Amygdala (tissue), 56 donors: Measurements from ENCODE around the gene ALPG.
A peak's percentile ranks its signal among the peaks of the same experiment; 100 is the strongest.
"Not testable (repeated sequence)": the region's sequence is repeated elsewhere in the genome, so short reads cannot be mapped to it uniquely, and the experiment has no call there.

Experiments
- DNase-seq, 56 donors: peaks; one replicate each; lab custom pipeline; 2025; lab: John Stamatoyannopoulos, UW

ALPG gene

DNA sequence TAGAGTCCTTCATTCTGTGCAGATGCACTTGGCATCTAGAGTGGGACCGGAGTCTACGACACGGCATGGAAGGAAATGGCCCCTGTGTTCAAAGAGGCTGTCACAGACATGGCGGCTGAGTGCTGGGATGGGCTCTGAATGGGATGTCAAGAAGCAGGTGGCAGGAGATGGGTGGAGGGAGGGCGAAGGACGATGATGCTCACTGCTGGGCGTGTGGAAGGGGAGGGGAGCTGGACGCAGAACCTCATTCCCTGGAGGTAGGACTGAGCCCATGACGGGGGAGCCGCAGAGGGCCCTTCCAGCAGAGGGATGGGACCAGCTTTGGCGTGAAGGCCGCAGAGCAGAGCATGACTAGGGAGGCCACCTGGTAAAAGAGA, 30.5 kb downstream of the ALPG start:
- no peak for DNase-seq

DNA sequence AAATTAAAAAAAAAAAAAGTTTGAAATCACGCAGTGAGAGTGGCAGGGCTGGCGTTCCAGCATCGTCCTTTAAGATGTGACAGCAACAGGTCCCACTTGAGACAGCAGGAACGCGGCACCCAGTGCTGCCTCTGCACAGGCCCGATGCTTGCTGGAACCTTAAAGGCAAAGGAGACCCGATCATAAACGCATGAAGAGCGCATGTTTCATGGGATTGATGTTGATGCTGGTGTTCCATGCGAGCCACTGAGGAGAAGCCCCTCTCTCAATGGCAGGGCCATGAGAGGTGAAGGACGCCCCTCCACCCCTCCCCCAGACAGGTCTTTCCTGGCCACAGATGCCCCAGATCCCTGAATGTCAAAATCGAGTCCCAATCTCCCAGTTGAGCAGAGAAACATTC, 31.4 kb downstream of the ALPG start:
- no peak for DNase-seq

DNA sequence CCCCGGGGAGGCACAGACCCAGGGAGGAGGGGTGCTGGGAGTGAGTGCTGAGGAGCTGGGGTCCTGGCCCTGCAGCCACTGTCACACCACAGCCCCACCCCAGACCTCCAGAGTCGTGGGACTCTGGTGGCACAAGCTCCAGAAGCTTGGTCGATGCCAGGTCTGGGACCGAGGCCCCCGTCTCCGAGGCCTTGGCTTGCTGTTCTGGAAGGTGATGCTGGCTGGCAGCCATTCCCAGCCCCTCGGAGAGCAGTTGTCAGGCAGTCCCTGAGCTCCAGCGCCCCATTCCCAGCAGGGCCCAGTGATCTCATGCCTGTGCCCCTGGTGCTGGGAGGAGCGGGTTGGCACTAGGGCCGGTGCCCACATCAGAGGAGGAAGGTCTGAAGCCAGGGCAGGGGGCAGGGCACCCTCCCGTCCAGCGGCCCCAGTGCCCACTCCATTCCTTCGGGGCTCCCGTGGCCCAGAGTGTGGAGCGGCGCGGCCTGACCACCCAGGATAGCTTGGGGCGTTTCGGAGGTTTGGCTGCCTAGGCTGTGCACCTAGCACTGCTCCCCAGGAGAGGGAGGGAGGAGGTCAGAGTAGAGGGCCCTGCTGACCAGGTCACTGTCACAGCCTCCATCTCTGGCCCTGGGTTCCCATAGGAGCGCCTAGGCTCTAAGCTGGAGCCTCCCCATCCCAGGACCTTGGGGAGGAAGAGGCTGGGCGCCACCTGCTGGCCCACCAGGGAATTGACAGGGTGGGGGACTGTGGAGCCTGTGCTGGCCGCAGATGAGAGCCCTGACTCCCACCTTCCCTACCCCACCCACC, 32.5 kb downstream of the ALPG start:
- peak in 4 of 56 donors; percentile 5 to 52 (median 18) for DNase-seq

DNA sequence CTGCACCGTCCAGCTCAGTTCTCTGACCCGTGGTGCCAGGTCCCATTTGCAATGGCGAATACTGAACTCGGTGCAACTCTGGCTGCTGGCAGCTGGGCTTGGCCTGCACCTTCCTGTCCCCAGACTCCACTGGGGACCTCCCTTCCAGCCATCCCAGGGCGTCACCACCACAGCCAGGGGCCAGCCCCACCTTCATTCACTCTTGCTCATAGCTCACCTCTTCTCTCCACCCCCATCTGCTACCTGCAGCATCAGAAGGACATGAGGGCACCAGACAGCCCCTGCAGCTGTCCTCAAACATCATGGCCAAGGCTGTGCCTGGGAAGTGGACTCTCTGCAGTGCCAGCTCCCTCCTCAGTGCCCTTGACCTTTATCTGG, 33.1 kb downstream of the ALPG start:
- DNase-seq: no peak

DNA sequence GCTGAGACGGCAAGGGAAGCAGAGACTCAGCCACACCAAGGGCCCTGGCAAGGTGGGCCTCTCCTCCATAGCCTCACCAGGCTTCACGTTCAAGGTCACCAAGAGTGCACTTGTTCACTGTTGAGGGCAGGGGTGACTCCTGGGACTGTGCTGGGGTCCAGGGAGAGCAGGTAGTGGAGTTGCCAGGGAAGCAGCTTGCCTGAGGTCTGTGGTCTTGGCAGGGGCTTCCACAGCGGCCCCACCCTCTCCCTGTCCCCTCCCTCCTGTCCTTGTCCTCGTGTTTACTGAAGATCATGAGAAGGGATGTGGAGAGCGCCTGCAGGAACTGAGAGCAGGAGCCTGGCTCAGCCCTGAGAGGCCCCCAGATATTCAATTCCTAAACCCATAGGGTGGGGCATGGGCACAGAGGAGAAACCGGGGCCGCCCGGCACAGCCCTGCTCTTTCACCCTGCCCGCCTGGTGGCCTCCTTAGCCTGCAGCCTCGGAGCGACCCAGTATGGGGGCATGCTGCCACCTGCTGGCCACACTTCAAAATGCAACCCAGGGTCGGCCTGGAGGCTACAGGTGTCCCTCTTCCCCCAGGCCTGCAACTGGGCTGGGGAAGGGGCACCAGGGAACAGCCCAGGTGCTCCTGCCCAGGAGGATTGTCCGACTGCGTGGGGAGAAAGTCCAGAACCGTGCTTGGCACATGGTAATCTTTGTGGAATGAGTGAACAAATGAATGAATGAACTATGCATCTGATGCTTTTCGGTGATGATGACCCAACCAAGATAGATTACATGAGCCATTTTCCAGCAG, 33.8 kb downstream of the ALPG start:
- peak in 53 of 56 donors; percentile 8 to 86 (median 58) for DNase-seq

DNA sequence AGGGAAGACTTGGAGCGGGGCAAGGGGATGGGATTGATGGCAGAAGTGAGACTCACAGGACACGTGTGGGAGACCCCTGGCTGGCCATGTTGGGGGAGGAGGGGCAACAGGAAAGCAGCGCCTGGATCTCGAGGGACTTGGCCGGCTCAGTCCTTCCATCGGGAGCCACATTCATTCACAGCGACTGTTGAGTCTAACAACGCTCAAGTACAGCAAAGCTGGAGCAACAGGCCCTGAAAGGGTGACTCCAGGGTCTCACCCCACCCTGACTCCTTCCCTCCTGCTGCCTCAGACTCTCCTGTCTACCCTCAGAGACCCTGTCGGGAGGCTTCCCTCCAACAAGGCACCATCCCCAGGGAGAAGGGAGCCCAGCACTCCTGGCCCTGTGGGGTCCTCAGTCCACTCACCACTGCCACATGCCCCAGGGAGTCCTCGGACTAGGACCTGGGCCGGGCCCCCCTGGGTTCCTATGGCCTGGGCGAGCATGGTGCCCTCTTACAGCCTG, 34.6 kb downstream of the ALPG start:
- DNase-seq: no peak

DNA sequence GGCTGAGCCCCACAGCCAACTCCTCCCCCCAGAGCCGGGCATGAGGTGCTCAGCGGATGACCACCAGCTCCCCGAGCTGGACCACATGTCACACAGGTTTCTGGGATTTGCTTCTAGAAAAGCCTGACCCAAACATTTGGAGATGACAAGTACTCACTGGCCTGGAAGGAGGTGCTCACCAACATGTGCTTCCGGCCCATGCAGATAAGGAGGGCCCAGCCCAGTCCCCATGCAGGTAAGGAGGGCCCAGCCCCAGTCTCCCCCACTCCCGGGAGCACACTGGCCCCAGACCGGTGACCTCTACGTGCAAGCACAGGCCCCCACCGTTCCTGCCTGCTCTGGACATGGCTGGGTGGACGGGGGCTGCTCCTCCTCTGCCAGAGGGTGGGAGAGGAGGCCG, 35.3 kb downstream of the ALPG start:
- not testable (repeated sequence) for DNase-seq

DNA sequence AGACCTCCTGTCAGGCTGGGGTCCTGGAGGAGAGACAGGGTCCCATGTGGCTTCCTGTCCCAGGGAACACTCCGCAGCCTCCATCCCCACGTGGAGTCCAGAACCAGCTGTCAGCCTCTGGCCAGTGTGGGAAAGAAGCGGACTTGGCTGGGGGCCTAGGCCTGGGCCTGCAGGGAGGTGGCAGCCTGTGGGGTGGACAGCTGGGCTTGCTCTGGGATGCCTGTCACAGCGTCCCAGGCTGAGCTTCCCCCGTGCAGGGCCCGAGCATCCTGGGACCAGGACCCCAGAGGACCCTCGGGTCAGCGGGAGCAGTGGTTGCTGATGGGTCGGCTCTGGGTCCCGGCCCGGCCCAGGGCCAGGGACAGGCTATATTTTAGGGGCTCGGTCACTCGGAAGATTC, 35.8 kb downstream of the ALPG start:
- DNase-seq: not testable (repeated sequence)

DNA sequence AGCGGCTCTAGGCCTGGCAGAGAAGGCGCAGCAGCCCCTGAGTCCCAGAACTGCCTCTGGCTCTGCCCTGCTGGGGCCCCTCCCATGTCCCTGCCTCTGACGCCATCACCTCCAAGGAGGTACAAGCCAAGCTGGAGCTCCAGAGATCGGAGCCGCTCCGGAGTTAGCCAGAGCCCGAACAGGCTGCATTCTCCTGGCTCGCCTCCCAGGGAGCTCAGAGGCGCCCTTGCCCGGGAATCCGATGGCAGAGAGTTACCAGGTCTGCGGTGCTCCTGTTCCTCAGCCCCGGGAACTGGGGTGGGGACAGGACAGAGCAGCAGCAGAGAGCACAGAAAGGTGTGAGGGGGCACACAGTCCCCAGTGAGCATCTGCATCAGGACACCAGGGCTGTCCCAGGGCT, 36.4 kb downstream of the ALPG start:
- DNase-seq: not testable (repeated sequence)

DNA sequence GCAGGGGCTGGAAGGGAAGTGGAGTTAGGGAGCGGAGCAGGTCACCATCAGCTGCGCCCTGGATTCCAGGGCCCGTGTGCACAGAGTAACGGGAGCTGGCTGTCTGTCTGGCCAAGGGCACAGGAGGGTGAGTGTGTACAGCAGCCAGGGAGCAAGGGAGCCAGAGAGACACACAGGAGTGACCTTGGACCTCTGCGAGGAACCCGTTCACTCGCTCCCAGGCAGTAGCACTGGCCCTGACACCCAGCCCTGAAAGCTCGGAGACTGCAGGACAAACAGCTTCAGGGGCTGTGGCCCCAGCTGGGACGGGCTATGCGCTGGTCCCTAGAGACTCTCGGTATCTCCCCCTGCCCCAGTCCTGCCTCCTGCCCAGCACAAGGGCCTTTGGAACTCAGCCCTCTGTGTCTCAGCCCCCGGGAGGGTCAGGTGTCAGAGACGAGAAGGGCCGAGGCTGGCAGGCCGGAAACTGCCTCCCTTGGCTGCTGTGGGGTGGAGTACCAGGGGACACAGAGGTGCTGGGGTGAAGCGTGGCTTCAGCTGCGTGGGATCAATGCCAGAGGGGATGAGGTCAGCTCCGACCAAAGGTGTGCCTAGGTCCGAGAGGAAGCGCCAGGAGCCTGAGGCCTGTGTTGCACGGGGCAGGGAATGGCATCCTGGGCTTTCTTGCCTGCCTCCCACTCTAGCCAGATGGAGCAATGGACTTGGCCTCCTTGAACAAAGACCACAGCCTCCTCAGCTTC, 37.2 kb downstream of the ALPG start:
- DNase-seq: not testable (repeated sequence)

DNA sequence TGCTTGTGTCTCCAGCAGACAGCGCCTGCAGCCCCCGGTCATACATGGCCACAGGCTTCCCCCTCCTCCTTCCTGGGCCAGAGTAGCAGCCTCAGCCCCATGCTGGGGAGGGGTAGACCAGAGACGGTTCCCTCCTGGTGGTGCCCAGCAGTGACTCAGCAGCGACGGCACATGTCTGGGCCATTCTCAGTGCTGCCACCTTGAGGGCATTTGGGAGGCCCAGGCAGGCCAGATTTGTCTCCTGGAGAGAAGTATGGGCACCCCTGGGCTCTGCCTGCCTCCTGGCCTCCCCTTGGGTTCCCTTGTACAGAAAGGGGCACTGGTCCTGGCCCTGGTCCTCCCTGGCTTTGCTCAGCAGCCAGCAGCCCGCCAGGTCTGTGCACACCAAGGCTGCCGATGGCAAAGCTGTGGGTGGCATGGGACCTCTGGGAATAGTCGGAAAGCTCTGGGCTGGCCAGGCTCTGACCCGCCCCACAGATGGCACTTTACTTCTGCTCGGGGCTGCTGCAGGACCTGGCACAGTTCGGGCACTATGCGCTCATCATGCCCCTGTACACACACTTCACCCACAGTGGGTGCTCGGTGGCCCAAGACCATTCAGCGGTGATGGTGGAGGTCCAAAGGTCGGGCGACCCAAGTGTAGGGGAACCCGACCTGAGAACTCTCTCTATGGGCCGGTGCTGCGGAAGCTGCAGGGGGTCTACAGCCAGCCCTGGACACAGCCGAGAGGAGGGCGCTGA, 37.9 kb downstream of the ALPG start:
- peak in 4 of 56 donors; percentile 5 to 29 (median 12) for DNase-seq

DNA sequence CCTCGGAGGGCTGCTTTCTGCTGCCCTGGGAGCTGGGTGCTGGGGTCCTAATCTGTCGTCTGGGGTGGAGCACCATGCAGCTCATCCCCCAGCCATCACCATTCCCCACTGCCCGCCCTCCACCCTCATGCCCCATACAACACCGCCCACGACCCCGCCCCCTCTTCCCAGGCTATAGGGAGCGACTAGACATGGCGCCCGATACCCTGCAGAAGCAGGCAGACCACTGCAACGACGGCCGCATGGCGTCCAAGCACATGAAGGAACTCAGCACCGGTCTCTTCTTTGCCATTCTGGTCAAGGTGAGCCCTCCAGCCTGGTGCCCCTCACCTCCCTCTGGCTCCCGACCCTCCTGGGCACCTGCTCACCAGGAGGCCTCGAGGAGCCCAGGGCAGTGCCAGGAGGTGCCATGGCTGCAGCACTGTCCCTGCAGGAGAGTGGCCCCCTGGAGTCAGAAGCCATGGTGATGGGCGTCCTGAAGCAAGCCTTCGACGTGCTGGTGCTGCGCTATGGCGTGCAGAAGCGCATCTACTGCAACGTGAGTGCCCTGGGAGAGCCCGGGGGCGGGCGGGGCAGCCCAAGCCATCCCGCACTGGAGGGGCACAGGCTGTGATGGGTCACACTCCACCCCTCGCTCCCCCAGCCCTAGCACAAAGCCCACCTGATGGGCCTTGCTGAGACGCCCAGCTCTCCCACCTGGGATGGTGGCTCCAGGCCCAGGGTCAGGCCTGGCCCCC, 38.7 kb downstream of the ALPG start:
- not testable (repeated sequence) for DNase-seq

DNA sequence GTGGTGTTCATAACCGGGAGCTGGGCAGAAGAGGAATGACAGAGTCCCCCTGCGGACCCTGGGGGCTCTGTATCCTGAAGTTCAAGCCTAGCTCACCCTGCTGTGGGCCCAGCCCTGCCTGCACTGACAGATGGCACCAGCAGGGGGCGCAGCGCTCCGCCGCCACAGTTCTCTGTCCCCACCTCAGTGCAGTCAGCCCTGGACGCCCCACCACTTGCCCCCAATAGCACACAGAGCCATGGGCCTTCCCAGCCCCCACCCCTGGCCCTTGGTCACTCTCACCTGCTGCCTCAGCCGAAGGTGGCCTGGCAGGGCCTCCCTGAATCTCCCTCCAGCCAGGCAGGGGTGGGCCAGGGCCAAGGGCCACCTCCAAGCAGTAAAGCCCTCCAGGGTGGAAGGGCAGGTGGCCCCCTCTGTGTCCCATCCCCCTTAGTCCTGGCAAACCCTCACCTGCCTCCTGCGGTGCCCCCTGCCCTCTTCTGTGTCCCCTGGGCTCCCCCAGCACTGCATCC, 39.7 kb downstream of the ALPG start:
- not testable (repeated sequence) for DNase-seq

DNA sequence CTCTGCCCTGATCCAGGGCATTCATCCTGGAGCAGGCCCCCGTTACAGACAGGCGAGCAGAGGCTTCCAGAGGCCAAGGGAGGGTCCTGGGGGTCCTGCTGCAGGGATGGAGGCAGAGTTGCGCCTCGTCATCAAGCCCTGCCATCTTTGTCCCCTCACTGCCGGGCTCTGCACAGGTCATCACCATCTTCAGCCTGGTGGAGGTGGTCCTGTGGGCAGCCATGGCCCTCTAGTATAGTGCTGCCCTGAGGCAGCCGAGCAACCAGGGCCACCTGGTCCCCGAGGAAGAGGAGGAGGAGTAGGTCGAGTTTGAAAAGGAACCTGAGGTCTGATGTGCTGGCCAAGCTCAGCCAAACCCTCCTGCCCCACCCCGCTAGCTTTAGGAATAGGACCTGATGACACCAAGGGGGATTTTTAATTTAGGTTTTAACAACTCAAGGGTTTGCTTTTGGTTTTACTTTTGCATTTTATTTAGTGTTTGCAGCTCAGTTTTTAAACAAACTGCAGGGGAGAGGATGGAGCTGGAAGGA, 40.5 kb downstream of the ALPG start:
- DNase-seq: no peak

DNA sequence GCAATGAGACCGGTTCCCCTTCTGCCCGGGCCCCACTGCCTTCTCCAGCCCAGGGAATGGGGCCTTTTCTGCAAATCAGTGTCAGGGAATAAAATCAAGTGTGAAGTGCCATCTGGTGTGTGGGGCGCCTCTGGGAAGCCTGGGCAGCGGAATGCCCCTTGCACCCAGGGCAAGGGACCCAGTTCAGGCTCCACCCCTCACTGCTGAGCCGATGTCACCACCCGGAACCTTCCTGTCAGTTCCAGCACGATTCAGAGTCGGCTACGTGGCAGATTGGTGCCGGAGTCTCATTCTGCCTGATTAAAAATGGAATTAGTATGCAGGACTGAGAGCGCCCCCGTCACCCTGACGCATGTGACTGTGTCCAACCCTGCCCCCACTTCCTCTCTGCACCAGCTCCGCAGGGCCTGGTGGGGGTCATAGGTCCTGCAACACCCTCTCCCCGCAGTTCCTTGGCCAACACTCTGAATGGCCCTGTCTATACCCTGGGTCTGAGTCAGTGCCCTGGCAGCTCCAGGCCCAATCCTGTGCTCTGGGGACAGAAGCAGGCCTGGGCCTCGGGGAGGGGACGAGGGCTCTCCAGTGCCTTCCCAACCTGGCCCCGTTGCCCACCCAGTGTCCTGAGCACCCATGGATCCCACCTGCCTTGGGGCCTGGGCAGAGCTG, 41.1 kb downstream of the ALPG start:
- peak in 20 of 56 donors; percentile 12 to 60 (median 44) for DNase-seq

DNA sequence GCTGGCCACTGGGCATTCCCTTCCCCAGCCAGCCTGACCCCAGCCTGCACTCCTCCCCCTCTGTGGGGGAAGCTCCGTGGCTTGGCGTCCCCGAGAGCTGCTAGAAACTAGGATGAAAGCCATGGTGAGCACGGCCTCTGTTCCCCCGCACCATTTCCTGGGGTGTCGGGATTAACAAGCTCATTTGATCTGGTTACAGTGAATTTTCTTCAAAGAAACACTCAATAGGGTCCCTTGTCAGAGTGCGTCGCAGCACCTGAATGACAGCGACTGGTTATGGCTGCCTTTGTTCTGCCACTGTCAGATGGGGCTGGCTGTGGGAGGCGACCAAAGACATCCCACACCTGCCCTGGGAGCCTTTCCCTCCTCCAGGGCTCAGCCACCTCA, 41.7 kb downstream of the ALPG start:
- DNase-seq: peak in 6 of 56 donors; percentile 12 to 57 (median 34)

DNA sequence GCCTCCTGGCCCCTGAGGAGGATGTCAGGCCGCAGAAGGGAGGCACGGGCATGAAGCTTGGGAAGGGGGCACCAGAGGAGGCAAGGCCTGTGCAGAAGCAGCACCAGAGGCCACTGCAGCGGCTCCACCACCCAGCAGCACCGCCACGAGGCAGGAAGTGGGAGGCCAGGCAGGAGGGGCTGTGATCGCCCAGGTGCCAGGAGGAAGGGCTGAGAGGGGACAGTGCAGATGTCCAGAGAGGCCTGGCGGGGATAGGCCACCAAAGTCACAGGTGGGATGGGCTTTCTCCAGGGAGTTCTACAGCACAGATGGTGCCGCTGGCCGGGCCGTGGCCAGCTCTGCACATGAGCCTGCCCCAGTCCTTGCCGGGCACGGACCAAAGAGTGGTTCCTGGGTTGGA, 43.3 kb downstream of the ALPG start:
- DNase-seq: no peak

DNA sequence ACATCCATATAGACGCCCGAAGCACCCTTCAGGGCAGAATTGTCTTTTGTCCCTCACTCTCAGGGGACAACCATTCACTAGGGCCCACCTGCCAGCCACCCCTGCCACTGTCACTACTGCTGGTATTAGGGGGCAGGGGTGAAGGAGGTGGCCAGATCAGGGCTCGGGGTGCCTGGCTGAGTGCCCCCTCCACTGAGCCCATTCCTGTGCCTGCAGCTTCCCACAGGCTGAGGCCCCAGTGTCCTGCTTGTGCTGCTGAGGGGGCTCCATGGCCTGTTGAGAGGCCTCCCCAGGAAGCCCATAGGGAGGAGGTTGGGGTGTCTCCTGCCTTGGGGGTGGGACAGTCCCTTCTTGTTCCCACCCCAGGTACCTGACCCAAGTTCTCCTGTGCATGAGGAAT, 45.0 kb downstream of the ALPG start:
- not testable (repeated sequence) for DNase-seq
